ENCODE measurements around the gene DCX. TPM values are rescaled to one million over a fixed set of nuclear protein-coding genes. Genes with fewer than 3 reads are reported as not detected.
A peak's percentile ranks its signal among the peaks of the same experiment; 100 is the strongest.

The DCX gene
- not detected for total RNA-seq (2021; ENCODE audit: unreplicated experiment)
- polyA plus RNA-seq (2012): not detected in 2 replicates
- not detected for Bru-seq, nascent RNA
- BruChase-seq, experiment 1, labeled RNA remaining after a 6-hour chase: percentile 1 among the genes with signal in this experiment
- not detected for BruChase-seq, experiment 2, labeled RNA remaining after a 2-hour chase
- long read RNA-seq: 0 reads

DNA sequence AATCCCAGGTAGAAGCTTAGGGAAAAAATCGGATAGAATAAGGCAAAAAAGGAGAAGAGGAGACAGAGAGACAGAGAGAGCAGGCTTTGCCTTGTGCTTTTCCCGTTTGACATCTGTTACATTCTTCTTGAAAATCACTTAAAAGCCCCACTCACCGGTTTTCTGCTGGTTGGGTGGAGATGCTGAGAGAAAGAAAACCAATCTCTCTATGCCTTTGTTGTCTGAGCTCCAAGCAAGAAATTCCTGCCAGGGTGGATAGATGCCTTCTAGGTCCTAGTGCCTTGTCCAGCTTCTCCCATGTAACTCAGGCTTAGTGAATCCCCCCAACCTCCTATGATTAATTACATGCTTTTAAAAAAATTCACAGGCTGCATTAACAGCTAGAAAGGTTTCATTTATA lies at the start of gene DCX:
Gene DCX (minus strand): TSS at position 210 of the 400 bp plus-strand sequence. CDS start 1,794 bp downstream, outside the sequence.
- no peak within 1 kb of the TSS for H3K4me3 ChIP-seq (replicated peaks in 1 of 2; ENCODE audit: low read depth in 1 of 2, low read length in 2 of 2)
- no peaks in the 10 kb centered on the region for H4K20me1 ChIP-seq (ENCODE audit: insufficient read depth)
- TF ChIP-seq EZH2phosphoT487 (IDR thresholded peaks at IDR 0.05; ENCODE audit: borderline replicate concordance) (no peak), REST (IDR thresholded peaks at IDR 0.05; ENCODE audit: low read depth) (no peak), SRF (IDR thresholded peaks at IDR 0.05; ENCODE audit: low read depth) (no peak), ZFX (IDR thresholded peaks at IDR 0.05) (no peak), FOSL1 (IDR thresholded peaks at IDR 0.05; ENCODE audit: low read depth) (no peak), YY1 (IDR thresholded peaks at IDR 0.05; ENCODE audit: extremely low read depth, insufficient replicate concordance, low read depth, low read length) (no peak), RAD21 (IDR thresholded peaks at IDR 0.05; ENCODE audit: low read depth) (no peak), ELF1 (IDR thresholded peaks at IDR 0.05; ENCODE audit: borderline replicate concordance, low read depth) (no peak), SP1 (IDR thresholded peaks at IDR 0.05; ENCODE audit: low read depth) (no peak), EZH2 (IDR thresholded peaks at IDR 0.05) (no peak), EGR1 (IDR thresholded peaks at IDR 0.05; ENCODE audit: low read depth) (no peak), JUND (IDR thresholded peaks at IDR 0.05) (no peak)
- no peaks in the 10 kb centered on the region for H3K4me1 ChIP-seq (ENCODE audit: control insufficient read depth in 1 of 2, insufficient read depth in 2 of 2, low read length in 2 of 2)
- POLR2A ChIA-PET: no interaction called here
- no peaks in the 10 kb centered on the region for H3K9me2 ChIP-seq (ENCODE audit: insufficient read depth)
- H3K36me3 ChIP-seq (ENCODE audit: control insufficient read depth in 1 of 2, insufficient read depth in 2 of 2, low read length in 2 of 2): no peaks in the 10 kb centered on the region
- no peaks in the 10 kb centered on the region for H3K9me3 ChIP-seq (ENCODE audit: control insufficient read depth in 1 of 2, insufficient read depth in 1 of 2, low read depth in 1 of 2, low read length in 2 of 2)
- intact Hi-C loops (cut with micrococcal nuclease): no loop called here
- no peak within 1 kb of the TSS for H3K4me2 ChIP-seq (ENCODE audit: low read length)
- no peak within 1 kb of the TSS for H3K9ac ChIP-seq (ENCODE audit: low read length)
- H3K27me3 ChIP-seq (ENCODE audit: insufficient read depth, low read length): no peaks in the 10 kb centered on the region; the same call in 1 of the 2 replicates
- CTCF ChIA-PET: no interaction called here
- RAD21 ChIA-PET (ENCODE audit: low non-redundant PET in 1 of 2, low total read pairs in 2 of 2, uncharacterized antibody in 2 of 2, unreplicated experiment in 2 of 2): no interaction called here
- no peak within 1 kb of the TSS for H3K27ac ChIP-seq (ENCODE audit: low read depth, low read length)
- BruUV-seq (replicated peaks): no TSS peak
- DNase-seq (ENCODE audit: low read depth, low spot score) (no peak), ATAC-seq (no peak)
- H3K79me2 ChIP-seq (ENCODE audit: insufficient read depth, low read length): no peaks in the 10 kb centered on the region
- H2AFZ ChIP-seq (ENCODE audit: low read depth, low read length, poor library complexity, severe bottlenecking): no peak within 1 kb of the TSS

All from HCT116 (cell line).